HEK293 (cell line): ENCODE data around the gene C16orf86.

Experiments used
- GLIS1 ChIP-seq: fragments of 450-650 bp; formaldehyde crosslinking; IDR thresholded peaks from 2 replicates; pipeline ENCODE4 v1.5.1; 2016; ENCODE audit warnings: missing biosample characterization, missing genetic modification characterization
- KLF16 ChIP-seq: fragments of 450-650 bp; formaldehyde crosslinking; IDR thresholded peaks from 2 replicates; pipeline ENCODE4 v1.5.1; 2017; ENCODE audit warnings: missing biosample characterization, missing genetic modification characterization
- KLF8 ChIP-seq: fragments of 450-650 bp; formaldehyde crosslinking; IDR thresholded peaks from 2 replicates; pipeline ENCODE4 v1.5.1; 2016; ENCODE audit warnings: missing biosample characterization, missing genetic modification characterization
- MEIS1 ChIP-seq: sonication (generic); formaldehyde crosslinking; IDR thresholded peaks from 2 replicates; pipeline ENCODE4 v1.8.1; 2022; ENCODE audit warnings: missing genetic modification reagents, mild to moderate bottlenecking, borderline replicate concordance
- OSR2 ChIP-seq: fragments of 450-650 bp; formaldehyde crosslinking; IDR thresholded peaks from 2 replicates; pipeline ENCODE4 v1.5.1; 2016; ENCODE audit warnings: missing biosample characterization, missing genetic modification characterization
- PATZ1 ChIP-seq: fragments of 450-650 bp; formaldehyde crosslinking; IDR thresholded peaks from 2 replicates; pipeline ENCODE4 v1.5.1; 2016; ENCODE audit warnings: missing biosample characterization, missing genetic modification characterization
- TRIM28 ChIP-seq: IDR thresholded peaks from 2 replicates; pipeline ENCODE4 v1.6.1; 2011; ENCODE audit warnings: low read length, control low read depth, borderline replicate concordance
- ZBTB1 ChIP-seq: fragments of 450-650 bp; formaldehyde crosslinking; IDR thresholded peaks from 2 replicates; pipeline ENCODE4 v1.5.1; 2016; ENCODE audit warnings: missing biosample characterization, missing genetic modification characterization
- ZBTB17 ChIP-seq: fragments of 450-650 bp; formaldehyde crosslinking; IDR thresholded peaks from 2 replicates; pipeline ENCODE4 v1.5.1; 2016; ENCODE audit warnings: missing biosample characterization, missing genetic modification characterization
- ZBTB7A ChIP-seq: fragments of 450-650 bp; formaldehyde crosslinking; IDR thresholded peaks from 2 replicates; pipeline ENCODE4 v1.5.1; 2016; ENCODE audit warnings: low read depth, missing biosample characterization, missing genetic modification characterization
- ZNF2 ChIP-seq: fragments of 450-650 bp; formaldehyde crosslinking; IDR thresholded peaks from 2 replicates; pipeline ENCODE4 v1.5.1; 2016; ENCODE audit warnings: missing biosample characterization, missing genetic modification characterization
- ZNF248 ChIP-seq: fragments of 450-650 bp; formaldehyde crosslinking; IDR thresholded peaks from 2 replicates; pipeline ENCODE4 v1.5.1; 2017; ENCODE audit warnings: missing biosample characterization, missing genetic modification characterization
- ZNF311 ChIP-seq: fragments of 450-650 bp; formaldehyde crosslinking; IDR thresholded peaks from 2 replicates; pipeline ENCODE4 v1.5.1; 2017; ENCODE audit warnings: missing biosample characterization, missing genetic modification characterization, borderline replicate concordance
- ZNF324 ChIP-seq: fragments of 450-650 bp; formaldehyde crosslinking; IDR thresholded peaks from 2 replicates; pipeline ENCODE4 v1.5.1; 2016; ENCODE audit warnings: missing biosample characterization, missing genetic modification characterization
- ZNF341 ChIP-seq: fragments of 450-650 bp; formaldehyde crosslinking; IDR thresholded peaks from 2 replicates; pipeline ENCODE4; 2016; ENCODE audit warnings: low read depth, missing biosample characterization, missing genetic modification characterization
- ZNF350 ChIP-seq: fragments of 450-650 bp; formaldehyde crosslinking; IDR thresholded peaks from 2 replicates; pipeline ENCODE4 v1.5.0; 2017; ENCODE audit warnings: missing biosample characterization, mild to moderate bottlenecking, missing genetic modification characterization
- ZNF473 ChIP-seq: fragments of 450-650 bp; formaldehyde crosslinking; IDR thresholded peaks from 2 replicates; pipeline ENCODE4 v1.5.1; 2017; ENCODE audit warnings: missing biosample characterization, missing genetic modification characterization
- ZNF621 ChIP-seq: fragments of 450-650 bp; formaldehyde crosslinking; IDR thresholded peaks from 2 replicates; pipeline ENCODE4 v1.5.1; 2017; ENCODE audit warnings: missing biosample characterization, missing genetic modification characterization
- ZNF626 ChIP-seq: fragments of 450-650 bp; sonication (Bioruptor Pico); formaldehyde crosslinking; IDR thresholded peaks from 2 replicates; pipeline ENCODE4 v1.5.1; 2018; ENCODE audit warnings: missing biosample characterization, missing genetic modification characterization, inconsistent platforms
- ZNF629 ChIP-seq: fragments of 450-650 bp; formaldehyde crosslinking; IDR thresholded peaks from 2 replicates; pipeline ENCODE4 v1.5.1; 2017; ENCODE audit warnings: missing biosample characterization, missing genetic modification characterization
- ZNF837 ChIP-seq: fragments of 450-650 bp; formaldehyde crosslinking; IDR thresholded peaks from 2 replicates; pipeline ENCODE4 v1.5.1; 2016; ENCODE audit warnings: missing biosample characterization, missing genetic modification characterization
- TF ChIP-seq, protein P1 (sequence below): fragments of 450-650 bp; formaldehyde crosslinking; IDR thresholded peaks from 2 replicates; pipeline ENCODE4 v1.5.1; 2016; ENCODE audit warnings: missing biosample characterization, missing genetic modification characterization
- TF ChIP-seq, protein P2 (sequence below): fragments of 450-650 bp; formaldehyde crosslinking; IDR thresholded peaks from 2 replicates; pipeline ENCODE4 v1.5.1; 2016; ENCODE audit warnings: missing biosample characterization, missing genetic modification characterization
- TF ChIP-seq, protein P3 (sequence below): fragments of 450-650 bp; formaldehyde crosslinking; IDR thresholded peaks from 2 replicates; pipeline ENCODE4 v1.5.1; 2016; ENCODE audit warnings: missing biosample characterization, missing genetic modification characterization
- TF ChIP-seq, protein P4 (sequence below): fragments of 450-650 bp; formaldehyde crosslinking; IDR thresholded peaks from 2 replicates; pipeline ENCODE4 v1.5.1; 2016; ENCODE audit warnings: missing biosample characterization, missing genetic modification characterization
- TF ChIP-seq, protein P5 (sequence below): fragments of 450-650 bp; formaldehyde crosslinking; IDR thresholded peaks from 2 replicates; pipeline ENCODE4 v1.5.1; 2016; ENCODE audit warnings: missing biosample characterization, missing genetic modification characterization

Gene C16orf86

GRCh38 chr16:67667817-67668494 is 1.3 kb downstream of the C16orf86 start (continued):
- no peak for TF ChIP-seq TRIM28
- TF ChIP-seq ZBTB1 (tag by site-specific recombination): no peak
- TF ChIP-seq, protein P1, sequence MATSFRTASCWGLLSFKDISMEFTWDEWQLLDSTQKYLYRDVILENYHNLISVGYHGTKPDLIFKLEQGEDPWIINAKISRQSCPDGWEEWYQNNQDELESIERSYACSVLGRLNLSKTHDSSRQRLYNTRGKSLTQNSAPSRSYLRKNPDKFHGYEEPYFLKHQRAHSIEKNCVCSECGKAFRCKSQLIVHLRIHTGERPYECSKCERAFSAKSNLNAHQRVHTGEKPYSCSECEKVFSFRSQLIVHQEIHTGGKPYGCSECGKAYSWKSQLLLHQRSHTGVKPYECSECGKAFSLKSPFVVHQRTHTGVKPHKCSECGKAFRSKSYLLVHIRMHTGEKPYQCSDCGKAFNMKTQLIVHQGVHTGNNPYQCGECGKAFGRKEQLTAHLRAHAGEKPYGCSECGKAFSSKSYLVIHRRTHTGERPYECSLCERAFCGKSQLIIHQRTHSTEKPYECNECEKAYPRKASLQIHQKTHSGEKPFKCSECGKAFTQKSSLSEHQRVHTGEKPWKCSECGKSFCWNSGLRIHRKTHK: no peak
- no peak for TF ChIP-seq OSR2 (tag by site-specific recombination)
- no peak for TF ChIP-seq MEIS1 (CRISPR knock-in tag)
- TF ChIP-seq, protein P2, sequence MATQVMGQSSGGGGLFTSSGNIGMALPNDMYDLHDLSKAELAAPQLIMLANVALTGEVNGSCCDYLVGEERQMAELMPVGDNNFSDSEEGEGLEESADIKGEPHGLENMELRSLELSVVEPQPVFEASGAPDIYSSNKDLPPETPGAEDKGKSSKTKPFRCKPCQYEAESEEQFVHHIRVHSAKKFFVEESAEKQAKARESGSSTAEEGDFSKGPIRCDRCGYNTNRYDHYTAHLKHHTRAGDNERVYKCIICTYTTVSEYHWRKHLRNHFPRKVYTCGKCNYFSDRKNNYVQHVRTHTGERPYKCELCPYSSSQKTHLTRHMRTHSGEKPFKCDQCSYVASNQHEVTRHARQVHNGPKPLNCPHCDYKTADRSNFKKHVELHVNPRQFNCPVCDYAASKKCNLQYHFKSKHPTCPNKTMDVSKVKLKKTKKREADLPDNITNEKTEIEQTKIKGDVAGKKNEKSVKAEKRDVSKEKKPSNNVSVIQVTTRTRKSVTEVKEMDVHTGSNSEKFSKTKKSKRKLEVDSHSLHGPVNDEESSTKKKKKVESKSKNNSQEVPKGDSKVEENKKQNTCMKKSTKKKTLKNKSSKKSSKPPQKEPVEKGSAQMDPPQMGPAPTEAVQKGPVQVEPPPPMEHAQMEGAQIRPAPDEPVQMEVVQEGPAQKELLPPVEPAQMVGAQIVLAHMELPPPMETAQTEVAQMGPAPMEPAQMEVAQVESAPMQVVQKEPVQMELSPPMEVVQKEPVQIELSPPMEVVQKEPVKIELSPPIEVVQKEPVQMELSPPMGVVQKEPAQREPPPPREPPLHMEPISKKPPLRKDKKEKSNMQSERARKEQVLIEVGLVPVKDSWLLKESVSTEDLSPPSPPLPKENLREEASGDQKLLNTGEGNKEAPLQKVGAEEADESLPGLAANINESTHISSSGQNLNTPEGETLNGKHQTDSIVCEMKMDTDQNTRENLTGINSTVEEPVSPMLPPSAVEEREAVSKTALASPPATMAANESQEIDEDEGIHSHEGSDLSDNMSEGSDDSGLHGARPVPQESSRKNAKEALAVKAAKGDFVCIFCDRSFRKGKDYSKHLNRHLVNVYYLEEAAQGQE: no peak
- no peak for TF ChIP-seq ZNF629 (tag by site-specific recombination)
- TF ChIP-seq, protein P3, sequence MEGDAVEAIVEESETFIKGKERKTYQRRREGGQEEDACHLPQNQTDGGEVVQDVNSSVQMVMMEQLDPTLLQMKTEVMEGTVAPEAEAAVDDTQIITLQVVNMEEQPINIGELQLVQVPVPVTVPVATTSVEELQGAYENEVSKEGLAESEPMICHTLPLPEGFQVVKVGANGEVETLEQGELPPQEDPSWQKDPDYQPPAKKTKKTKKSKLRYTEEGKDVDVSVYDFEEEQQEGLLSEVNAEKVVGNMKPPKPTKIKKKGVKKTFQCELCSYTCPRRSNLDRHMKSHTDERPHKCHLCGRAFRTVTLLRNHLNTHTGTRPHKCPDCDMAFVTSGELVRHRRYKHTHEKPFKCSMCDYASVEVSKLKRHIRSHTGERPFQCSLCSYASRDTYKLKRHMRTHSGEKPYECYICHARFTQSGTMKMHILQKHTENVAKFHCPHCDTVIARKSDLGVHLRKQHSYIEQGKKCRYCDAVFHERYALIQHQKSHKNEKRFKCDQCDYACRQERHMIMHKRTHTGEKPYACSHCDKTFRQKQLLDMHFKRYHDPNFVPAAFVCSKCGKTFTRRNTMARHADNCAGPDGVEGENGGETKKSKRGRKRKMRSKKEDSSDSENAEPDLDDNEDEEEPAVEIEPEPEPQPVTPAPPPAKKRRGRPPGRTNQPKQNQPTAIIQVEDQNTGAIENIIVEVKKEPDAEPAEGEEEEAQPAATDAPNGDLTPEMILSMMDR (tag by site-specific recombination): peak; percentile 96
- no peak for TF ChIP-seq ZNF2 (tag by site-specific recombination)
- TF ChIP-seq KLF8: no peak
- TF ChIP-seq ZNF350 (tag by site-specific recombination): no peak
- TF ChIP-seq PATZ1 (tag by site-specific recombination): 0 out of 2 replicates have a peak, but pooled peaks have one; percentile 14
- no peak for TF ChIP-seq KLF16
- TF ChIP-seq, protein P4, sequence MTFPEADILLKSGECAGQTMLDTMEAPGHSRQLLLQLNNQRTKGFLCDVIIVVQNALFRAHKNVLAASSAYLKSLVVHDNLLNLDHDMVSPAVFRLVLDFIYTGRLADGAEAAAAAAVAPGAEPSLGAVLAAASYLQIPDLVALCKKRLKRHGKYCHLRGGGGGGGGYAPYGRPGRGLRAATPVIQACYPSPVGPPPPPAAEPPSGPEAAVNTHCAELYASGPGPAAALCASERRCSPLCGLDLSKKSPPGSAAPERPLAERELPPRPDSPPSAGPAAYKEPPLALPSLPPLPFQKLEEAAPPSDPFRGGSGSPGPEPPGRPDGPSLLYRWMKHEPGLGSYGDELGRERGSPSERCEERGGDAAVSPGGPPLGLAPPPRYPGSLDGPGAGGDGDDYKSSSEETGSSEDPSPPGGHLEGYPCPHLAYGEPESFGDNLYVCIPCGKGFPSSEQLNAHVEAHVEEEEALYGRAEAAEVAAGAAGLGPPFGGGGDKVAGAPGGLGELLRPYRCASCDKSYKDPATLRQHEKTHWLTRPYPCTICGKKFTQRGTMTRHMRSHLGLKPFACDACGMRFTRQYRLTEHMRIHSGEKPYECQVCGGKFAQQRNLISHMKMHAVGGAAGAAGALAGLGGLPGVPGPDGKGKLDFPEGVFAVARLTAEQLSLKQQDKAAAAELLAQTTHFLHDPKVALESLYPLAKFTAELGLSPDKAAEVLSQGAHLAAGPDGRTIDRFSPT: no peak
- TF ChIP-seq GLIS1 (tag by site-specific recombination): 0 out of 2 replicates have a peak, but pooled peaks have one; percentile 6
- TF ChIP-seq ZNF324 (tag by site-specific recombination): no peak
- peak; percentile 88 for TF ChIP-seq ZNF341 (tag by site-specific recombination)
- TF ChIP-seq ZNF626 (tag by site-specific recombination): no peak
- TF ChIP-seq, protein P5, sequence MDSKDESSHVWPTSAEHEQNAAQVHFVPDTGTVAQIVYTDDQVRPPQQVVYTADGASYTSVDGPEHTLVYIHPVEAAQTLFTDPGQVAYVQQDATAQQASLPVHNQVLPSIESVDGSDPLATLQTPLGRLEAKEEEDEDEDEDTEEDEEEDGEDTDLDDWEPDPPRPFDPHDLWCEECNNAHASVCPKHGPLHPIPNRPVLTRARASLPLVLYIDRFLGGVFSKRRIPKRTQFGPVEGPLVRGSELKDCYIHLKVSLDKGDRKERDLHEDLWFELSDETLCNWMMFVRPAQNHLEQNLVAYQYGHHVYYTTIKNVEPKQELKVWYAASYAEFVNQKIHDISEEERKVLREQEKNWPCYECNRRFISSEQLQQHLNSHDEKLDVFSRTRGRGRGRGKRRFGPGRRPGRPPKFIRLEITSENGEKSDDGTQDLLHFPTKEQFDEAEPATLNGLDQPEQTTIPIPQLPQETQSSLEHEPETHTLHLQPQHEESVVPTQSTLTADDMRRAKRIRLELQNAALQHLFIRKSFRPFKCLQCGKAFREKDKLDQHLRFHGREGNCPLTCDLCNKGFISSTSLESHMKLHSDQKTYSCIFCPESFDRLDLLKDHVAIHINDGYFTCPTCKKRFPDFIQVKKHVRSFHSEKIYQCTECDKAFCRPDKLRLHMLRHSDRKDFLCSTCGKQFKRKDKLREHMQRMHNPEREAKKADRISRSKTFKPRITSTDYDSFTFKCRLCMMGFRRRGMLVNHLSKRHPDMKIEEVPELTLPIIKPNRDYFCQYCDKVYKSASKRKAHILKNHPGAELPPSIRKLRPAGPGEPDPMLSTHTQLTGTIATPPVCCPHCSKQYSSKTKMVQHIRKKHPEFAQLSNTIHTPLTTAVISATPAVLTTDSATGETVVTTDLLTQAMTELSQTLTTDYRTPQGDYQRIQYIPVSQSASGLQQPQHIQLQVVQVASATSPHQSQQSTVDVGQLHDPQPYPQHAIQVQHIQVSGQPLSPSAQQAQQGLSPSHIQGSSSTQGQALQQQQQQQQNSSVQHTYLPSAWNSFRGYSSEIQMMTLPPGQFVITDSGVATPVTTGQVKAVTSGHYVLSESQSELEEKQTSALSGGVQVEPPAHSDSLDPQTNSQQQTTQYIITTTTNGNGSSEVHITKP (tag by site-specific recombination): peak; percentile 94
- TF ChIP-seq ZBTB7A (tag by site-specific recombination): no peak
- TF ChIP-seq ZBTB17 (tag by site-specific recombination): peak; percentile 36; the same call in 1 of the 2 replicates
- no peak for TF ChIP-seq ZNF621 (tag by site-specific recombination)
- TF ChIP-seq ZNF473 (tag by site-specific recombination): no peak
- no peak for TF ChIP-seq ZNF837 (tag by site-specific recombination)
- TF ChIP-seq ZNF248 (tag by site-specific recombination): no peak
- no peak for TF ChIP-seq ZNF311
